DMS153 (cell line): Measurements from ENCODE around the gene ZNF407.
"Not testable (repeated sequence)": the region's sequence is repeated elsewhere in the genome, so short reads cannot be mapped to it uniquely, and the experiment has no call there.

Experiments
- DNase-seq: peaks from one replicate; lab custom pipeline; 2025; lab: John Stamatoyannopoulos, UW

Gene ZNF407

GRCh38 chr18:75071866-75072671 lies 474.4 kb downstream of the ZNF407 start:
- DNase-seq, result no peak

GRCh38 chr18:75072672-75073371 lies 475.2 kb downstream of the ZNF407 start:
- DNase-seq, result no peak

GRCh38 chr18:75073654-75074053 lies 476.0 kb downstream of the ZNF407 start:
- DNase-seq, result no peak

- no peak for DNase-seq
Measured at GRCh38 chr18:75074196-75075015, 476.7 kb downstream of the ZNF407 start.

GRCh38 chr18:75075016-75075305 lies 477.3 kb downstream of the ZNF407 start:
- DNase-seq, result no peak

GRCh38 chr18:75075429-75075841 lies 477.8 kb downstream of the ZNF407 start:
- DNase-seq, result no peak

GRCh38 chr18:75076286-75076685 lies 478.6 kb downstream of the ZNF407 start:
- DNase-seq, result no peak

GRCh38 chr18:75081486-75081885 lies 483.8 kb downstream of the ZNF407 start:
- DNase-seq, result no peak

- DNase-seq, result no peak
Measured at GRCh38 chr18:75083131-75083530, 485.5 kb downstream of the ZNF407 start.

GRCh38 chr18:75083761-75084160 lies 486.1 kb downstream of the ZNF407 start:
- DNase-seq, result no peak

GRCh38 chr18:75085676-75086075 lies 488.0 kb downstream of the ZNF407 start:
- not testable (repeated sequence) for DNase-seq

- no peak for DNase-seq
Measured at GRCh38 chr18:75086494-75087034, 488.9 kb downstream of the ZNF407 start.

GRCh38 chr18:75087119-75088020 lies 489.7 kb downstream of the ZNF407 start:
- DNase-seq, result no peak

- no peak for DNase-seq
Measured at GRCh38 chr18:75088021-75088506, 490.4 kb downstream of the ZNF407 start.

- DNase-seq, result no peak
Measured at GRCh38 chr18:75088622-75089211, 491.0 kb downstream of the ZNF407 start.

GRCh38 chr18:75089748-75090327 lies 492.2 kb downstream of the ZNF407 start:
- no peak for DNase-seq

- no peak for DNase-seq
Measured at GRCh38 chr18:75090336-75090735, 492.7 kb downstream of the ZNF407 start.

GRCh38 chr18:75097491-75098225 lies 500.0 kb downstream of the ZNF407 start:
- no peak for DNase-seq

GRCh38 chr18:75100832-75101630 lies 503.4 kb downstream of the ZNF407 start:
- no peak for DNase-seq
